Measurements from ENCODE around the gene ZNF853. TPM values are rescaled to one million over a fixed set of nuclear protein-coding genes. Genes with fewer than 3 reads are reported as not detected.

The ZNF853 gene
- total RNA-seq, 1 experiment from 2014 or later = 3.4 TPM

- ChIA-PET POLR2A (ENCODE audit: low non-redundant PET) (no interaction called here), CTCF (no interaction called here)
- H3K4me3 ChIP-seq (ENCODE audit: low read depth, low read length, poor library complexity, severe bottlenecking) = peak overlapping the region; percentile 58
- H3K36me3 ChIP-seq (ENCODE audit: insufficient read depth, low read length, poor library complexity, severe bottlenecking) = no peaks in the 10 kb centered on the region
- peaks cover 5% of the 10 kb centered on the region for H3K4me1 ChIP-seq (ENCODE audit: insufficient read depth, low read length, poor library complexity, severe bottlenecking)
- DNase-seq (ENCODE audit: low spot score) = no peak
- no peak for TF ChIP-seq CTCF (conservative IDR thresholded peaks at IDR 0.05; ENCODE audit: low read depth, low read length)
- no peak for TF ChIP-seq EZH2 (IDR thresholded peaks at IDR 0.05; ENCODE audit: borderline replicate concordance, low read depth, low read length, poor library complexity, severe bottlenecking)
- no peaks in the 10 kb centered on the region for H3K9me3 ChIP-seq (ENCODE audit: low read depth, low read length, poor library complexity, severe bottlenecking)
- H3K27me3 ChIP-seq (replicated peaks; ENCODE audit: insufficient read depth, low read depth, low read length, poor library complexity) = no peaks in the 10 kb centered on the region
- BruUV-seq (replicated peaks) = no TSS peak
- intact Hi-C loops (cut with micrococcal nuclease; ENCODE audit: unreplicated experiment) = no loop called here
- peak overlapping the region; percentile 42 for H3K27ac ChIP-seq (ENCODE audit: low read depth, low read length, poor library complexity, severe bottlenecking)
Observed at GRCh38 chr7:6615723-6616555, 529 bp downstream of the ZNF853 start.

GRCh38 chr7:6616854-6617643, 1.6 kb downstream of the ZNF853 start:
- ChIA-PET CTCF (no interaction called here), POLR2A (ENCODE audit: low non-redundant PET) (no interaction called here)
- H3K36me3 ChIP-seq (ENCODE audit: insufficient read depth, low read length, poor library complexity, severe bottlenecking) = no peaks in the 10 kb centered on the region
- intact Hi-C loops (cut with micrococcal nuclease; ENCODE audit: unreplicated experiment) = no loop called here
- BruUV-seq (replicated peaks) = no TSS peak
- H3K27me3 ChIP-seq (replicated peaks; ENCODE audit: insufficient read depth, low read depth, low read length, poor library complexity) = no peaks in the 10 kb centered on the region
- H3K27ac ChIP-seq (ENCODE audit: low read depth, low read length, poor library complexity, severe bottlenecking) = no peak overlapping the region
- no peak overlapping the region for H3K4me3 ChIP-seq (ENCODE audit: low read depth, low read length, poor library complexity, severe bottlenecking)
- TF ChIP-seq EZH2 (IDR thresholded peaks at IDR 0.05; ENCODE audit: borderline replicate concordance, low read depth, low read length, poor library complexity, severe bottlenecking) = no peak
- H3K9me3 ChIP-seq (ENCODE audit: low read depth, low read length, poor library complexity, severe bottlenecking) = no peaks in the 10 kb centered on the region
- peaks cover 5% of the 10 kb centered on the region for H3K4me1 ChIP-seq (ENCODE audit: insufficient read depth, low read length, poor library complexity, severe bottlenecking)
- DNase-seq (ENCODE audit: low spot score) = no peak

GRCh38 chr7:6618621-6619020, 3.2 kb downstream of the ZNF853 start:
- POLR2A ChIA-PET (ENCODE audit: low non-redundant PET) = interaction anchor here (0.6 kb wide), 1 partner anchor 749 kb away, joined by 3 read pairs; no protein-coding TSS in a partner anchor
- BruUV-seq (replicated peaks) = no TSS peak
- Histone ChIP-seq H3K4me1 (ENCODE audit: insufficient read depth, low read length, poor library complexity, severe bottlenecking) (peaks cover 5% of the 10 kb centered on the region), H3K27me3 (replicated peaks; ENCODE audit: insufficient read depth, low read depth, low read length, poor library complexity) (no peaks in the 10 kb centered on the region), H3K9me3 (ENCODE audit: low read depth, low read length, poor library complexity, severe bottlenecking) (no peaks in the 10 kb centered on the region), H3K27ac (ENCODE audit: low read depth, low read length, poor library complexity, severe bottlenecking) (no peak overlapping the region), H3K36me3 (ENCODE audit: insufficient read depth, low read length, poor library complexity, severe bottlenecking) (no peaks in the 10 kb centered on the region), H3K4me3 (ENCODE audit: low read depth, low read length, poor library complexity, severe bottlenecking) (no peak overlapping the region)
- no peak for TF ChIP-seq CTCF (conservative IDR thresholded peaks at IDR 0.05; ENCODE audit: low read depth, low read length)
- TF ChIP-seq EZH2 (IDR thresholded peaks at IDR 0.05; ENCODE audit: borderline replicate concordance, low read depth, low read length, poor library complexity, severe bottlenecking) = no peak
- CTCF ChIA-PET = no interaction called here
- DNase-seq (ENCODE audit: low spot score) = no peak
- intact Hi-C loops (cut with micrococcal nuclease; ENCODE audit: unreplicated experiment) = no loop called here
